SIG-M5 (cell line): ENCODE results near the gene CTPS1.

Experiments
- DNase-seq: peaks from one replicate; lab custom pipeline; 2025; lab: John Stamatoyannopoulos, UW

The CTPS1 gene, protein sequence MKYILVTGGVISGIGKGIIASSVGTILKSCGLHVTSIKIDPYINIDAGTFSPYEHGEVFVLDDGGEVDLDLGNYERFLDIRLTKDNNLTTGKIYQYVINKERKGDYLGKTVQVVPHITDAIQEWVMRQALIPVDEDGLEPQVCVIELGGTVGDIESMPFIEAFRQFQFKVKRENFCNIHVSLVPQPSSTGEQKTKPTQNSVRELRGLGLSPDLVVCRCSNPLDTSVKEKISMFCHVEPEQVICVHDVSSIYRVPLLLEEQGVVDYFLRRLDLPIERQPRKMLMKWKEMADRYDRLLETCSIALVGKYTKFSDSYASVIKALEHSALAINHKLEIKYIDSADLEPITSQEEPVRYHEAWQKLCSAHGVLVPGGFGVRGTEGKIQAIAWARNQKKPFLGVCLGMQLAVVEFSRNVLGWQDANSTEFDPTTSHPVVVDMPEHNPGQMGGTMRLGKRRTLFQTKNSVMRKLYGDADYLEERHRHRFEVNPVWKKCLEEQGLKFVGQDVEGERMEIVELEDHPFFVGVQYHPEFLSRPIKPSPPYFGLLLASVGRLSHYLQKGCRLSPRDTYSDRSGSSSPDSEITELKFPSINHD

DNA sequence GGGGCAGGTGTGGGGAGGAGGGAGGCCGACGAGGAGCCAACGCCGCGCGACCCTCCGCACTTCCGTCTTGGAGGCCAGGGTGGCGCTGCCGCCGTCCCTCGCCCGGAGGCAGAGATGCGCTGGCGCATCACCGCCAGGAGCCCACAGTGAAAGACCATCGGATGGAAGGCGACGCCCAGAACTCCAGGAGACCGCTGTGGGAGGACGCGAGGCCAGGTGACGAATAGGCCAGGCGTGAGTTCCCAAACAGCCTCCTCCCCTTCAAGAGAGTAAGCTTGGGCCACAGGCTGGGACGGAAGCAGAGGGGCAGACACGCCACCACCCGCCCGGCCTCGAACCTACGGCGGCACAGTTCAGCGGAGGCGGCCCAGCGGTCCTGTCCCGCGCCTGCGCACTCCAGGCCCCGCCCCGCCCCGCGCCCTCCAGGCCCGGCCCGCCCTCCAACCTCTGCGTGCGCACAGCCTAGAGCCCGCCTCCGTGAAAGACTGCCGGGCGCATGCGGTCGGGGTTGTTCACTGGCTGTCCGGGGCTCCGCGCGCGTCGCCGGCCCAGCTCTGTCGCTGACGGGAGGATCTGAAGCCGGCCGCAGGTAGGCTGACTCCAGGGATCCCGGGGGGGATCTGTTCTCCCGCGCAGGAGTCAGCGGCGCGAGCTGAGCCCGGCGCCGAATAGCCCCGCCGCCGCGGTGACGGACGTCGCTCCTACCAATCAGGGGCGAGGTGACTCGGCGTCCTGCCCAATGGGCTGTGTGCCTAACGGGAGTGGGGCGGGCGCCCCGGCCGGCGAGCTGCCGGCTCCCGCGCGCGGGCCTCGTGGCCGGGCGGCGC, at the start of gene CTPS1:
TSS of gene CTPS1 (plus strand) at position 456 of the 827 bp plus-strand sequence. CDS start 3,595 bp downstream, outside the sequence.
- peak; percentile 34 for DNase-seq

DNA sequence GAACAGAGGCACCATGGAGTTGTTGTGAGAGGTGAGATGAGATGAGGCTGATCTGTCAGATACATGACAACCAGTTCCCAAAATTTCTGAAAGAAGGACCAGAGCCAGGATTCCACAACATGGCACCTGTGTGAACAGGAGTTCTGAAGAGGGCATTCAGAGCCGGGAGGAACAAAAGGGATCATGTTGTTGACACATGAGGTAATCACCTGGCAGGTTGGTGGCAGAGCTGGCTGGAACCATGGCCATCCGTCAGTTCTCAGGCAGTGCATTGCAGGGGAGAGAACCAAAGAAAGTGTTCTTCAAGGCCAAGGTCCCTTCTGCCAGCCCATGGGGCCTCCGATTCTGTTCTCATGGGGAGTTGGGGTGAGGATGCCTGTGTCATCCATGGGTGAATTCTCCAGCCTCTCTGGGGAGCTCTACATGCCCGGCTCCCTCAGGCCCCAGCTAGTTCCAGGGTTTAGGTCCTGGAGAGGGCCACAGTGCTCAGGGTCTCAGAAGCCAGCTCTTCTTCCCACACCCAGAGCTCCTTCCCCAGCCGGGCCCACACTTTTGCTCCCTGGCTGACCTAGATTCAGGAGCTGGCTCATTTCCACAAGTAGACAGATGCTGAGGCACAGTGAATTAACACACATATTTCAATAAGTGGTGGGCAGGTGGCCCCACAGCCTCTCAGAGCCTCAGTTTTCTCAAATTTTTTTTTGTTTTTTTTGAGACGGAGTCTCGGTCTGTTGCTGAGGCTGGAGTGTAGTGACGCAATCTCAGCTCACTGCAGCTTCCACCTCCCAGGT, 49.1 kb upstream of the CTPS1 start:
- no peak for DNase-seq

DNA sequence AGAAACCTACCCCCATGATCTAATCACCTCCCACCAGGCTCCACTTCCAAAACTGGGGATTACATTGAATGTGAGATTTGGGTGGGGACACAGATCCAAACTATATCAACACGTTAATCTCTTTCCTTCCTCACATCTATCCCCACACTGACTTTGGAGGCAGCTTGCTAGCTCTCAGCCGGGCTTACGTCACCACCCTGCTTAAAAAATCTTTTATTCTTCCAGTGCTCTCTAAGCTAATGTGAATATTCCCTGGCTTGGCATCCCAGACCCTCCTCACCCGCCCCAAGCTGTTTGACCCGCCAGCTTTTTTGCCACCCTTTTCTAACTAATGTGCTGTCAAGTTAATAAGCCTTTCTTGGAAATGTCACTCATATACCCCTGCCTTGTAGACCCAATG, 47.9 kb upstream of the CTPS1 start:
- no peak for DNase-seq

DNA sequence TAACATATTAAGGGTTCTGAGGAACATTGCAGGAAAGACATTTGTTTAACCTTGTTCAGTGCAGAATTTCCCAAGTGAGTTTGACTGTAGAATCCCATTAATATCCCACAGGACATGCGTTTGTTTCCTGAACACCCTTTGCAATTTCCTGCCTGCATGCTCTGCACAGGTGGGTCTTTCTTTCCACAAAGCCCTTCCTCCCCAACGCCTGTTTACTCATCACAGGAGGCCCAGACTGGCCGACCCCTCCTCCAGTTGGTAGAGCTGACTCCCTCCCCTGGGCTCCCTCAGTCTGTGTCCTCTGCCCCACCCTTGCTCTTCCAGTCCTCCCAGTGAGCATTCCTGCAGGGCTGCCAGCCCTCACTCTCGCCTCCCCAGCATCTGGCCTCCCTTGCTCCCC, 47.5 kb upstream of the CTPS1 start:
- DNase-seq: no peak

DNA sequence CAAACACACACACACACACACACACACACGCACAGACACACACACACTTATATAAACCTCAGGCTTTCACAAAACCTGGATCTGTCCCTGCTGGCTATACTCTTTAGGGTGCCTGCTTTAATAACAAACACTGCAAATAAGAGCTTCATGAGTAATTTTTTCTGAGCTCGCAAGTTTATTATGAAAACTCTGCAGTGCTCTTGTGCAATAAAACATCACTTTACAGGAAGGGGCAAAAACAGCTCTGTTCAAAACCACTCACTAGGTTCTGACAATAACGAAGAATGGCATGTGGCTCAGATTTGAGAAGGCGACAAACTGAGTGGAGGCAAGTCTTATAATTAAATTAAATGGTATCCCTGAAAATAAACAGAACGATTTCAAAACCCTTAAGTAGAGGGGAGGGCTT, 42.6 kb upstream of the CTPS1 start:
- no peak for DNase-seq

DNA sequence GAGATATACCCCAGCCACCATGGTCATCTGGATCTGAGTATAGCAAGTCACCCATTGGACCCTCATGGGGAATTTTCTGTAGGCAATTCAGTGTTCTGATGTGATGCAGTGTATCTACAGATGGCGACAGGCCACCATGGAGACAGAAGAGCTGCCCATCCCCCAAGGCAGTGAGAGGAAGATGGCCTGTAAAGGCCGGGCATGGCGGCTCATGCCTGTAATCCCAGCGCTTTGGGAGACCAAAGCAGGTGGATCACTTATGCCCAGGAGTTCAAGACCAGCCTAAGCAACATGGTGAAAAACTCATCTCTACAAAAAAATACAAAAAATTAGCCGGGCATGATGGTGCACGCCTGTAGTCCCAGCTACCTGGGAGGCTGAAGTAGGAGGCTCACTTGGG, 41.1 kb upstream of the CTPS1 start:
- no peak for DNase-seq

DNA sequence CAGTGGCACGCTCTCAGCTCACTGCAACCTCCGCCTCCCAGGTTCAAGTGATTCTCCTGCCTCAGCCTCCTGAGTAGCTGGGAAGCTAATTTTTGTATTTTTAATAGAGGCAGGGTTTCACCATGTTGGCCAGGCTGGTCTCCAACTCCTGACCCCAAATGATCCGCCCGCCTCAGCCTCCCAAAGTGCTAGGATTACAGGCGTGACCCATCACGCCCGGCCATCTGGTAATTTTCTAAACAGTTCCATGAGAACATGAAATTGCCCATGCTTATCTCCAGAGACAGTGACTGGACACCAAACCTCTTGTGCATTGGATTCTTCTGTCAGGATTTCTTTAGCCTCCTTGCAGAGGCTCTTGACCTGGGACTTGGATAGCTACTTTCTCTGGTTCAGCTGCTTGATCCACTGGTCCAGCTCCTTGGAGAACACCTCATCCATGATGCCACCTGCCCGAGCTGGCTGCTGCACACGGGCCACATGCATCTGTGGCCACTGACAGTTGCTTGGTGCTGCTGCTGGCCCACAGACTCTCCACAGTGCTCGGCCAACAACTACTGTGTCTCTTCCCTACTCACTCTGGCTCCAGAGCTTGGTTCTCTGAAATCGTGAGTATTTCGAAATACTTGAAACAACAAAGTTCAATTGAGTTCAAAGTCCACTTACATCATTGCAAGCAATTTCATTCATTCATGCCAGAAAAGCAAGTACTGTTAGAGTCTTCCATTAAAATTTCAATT, 40.0 kb upstream of the CTPS1 start:
- no peak for DNase-seq

DNA sequence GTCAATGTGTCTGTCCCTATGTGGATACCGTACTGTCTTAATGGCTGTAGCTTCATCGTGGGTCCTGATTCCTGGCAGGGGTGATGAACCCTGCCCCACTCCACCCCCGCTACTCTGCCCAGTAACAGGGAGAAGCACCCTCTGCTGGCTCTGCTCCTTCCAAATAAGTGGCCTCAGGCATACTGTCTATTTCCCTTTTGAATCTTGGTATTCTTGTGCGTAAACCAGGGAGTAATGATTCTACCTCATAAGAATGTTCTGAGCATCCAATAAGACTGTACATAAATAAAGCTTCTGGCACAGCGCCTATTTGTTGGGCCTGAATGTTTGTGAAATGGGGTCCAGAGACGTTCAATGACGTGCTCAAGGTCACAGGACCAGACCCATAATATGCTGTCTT, 35.2 kb upstream of the CTPS1 start:
- no peak for DNase-seq

DNA sequence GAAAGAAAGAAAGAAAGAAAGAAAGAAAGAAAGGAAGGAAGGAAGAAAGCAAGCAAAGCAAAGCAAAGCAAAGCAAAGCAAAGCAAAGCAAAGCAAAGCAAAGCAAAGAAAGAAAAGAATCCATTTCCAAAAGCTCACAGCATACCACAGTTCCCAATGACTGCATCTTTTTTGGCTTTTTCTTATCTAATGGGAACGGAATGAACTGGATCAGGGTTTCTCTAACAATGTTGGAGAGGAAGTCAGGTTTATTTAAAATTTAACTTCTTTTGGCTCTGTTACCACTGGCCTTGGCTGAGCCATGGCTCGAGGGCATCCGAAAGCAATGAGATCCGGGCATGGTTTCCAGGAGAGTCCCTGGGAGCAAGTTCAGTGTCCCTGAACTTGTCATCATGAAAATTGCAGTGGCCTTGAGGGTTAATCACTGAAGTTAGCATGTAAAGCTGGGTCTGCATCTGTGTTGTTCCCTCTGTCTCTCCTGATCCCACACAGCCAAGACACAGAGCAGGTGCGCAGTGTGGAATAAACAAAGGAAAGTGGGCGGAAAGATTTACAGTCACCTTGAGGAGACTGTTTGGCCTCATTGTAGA, 34.6 kb upstream of the CTPS1 start:
- DNase-seq: no peak

DNA sequence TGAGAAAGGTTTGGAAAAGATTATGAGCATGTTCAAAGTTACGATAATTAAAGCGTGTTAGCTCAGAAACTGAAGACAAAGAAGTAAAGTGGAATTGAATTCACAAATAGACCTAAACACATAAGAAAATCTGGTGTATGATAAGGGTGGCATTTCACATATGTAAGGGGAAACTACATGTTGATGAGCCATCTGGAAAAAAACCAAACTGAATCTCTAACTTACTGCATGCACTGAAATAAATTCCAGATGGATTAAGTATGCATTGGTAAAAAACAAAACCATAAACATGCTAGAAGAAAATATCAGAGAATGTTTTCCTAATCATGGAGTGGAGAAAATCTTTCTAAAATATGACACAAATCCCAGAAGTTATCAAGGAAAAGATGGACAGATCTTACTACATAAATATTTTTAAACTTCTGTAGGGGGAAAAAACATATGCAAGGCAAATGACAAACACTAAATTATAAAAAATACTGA, 34.0 kb upstream of the CTPS1 start:
- no peak for DNase-seq

DNA sequence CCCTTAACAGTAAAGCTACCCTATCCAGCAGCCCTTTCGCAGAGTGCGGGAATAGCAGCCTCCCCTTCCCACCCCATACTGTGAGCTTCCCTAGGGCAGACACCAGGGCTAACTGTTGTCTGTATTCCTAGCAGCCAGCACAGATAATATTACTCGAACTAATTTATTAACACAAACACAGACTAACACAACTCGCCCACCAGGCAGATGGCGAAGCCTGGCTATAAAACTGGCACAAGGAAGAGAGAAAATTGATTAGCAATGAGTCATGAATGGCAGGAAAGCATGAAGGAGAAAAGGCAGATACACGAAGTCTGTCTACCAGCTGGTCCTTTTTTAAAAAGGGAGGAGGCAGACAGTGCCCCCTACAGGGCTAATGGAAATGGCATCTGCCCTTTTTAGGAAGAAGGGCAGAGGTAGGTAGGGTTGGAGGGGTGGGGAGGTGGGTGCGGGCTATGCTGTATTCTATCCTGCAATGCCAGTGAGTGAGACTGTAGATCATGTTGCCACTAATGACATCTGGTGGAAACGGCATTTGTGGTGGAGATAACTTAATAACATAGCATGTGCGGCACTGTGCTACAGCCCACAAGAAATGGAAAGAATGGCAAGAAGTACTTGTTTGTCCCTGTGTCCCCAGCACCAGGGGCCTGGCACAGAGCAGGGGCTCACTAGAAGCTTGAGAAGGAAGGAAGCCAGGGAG, 30.6 kb upstream of the CTPS1 start:
- no peak for DNase-seq

DNA sequence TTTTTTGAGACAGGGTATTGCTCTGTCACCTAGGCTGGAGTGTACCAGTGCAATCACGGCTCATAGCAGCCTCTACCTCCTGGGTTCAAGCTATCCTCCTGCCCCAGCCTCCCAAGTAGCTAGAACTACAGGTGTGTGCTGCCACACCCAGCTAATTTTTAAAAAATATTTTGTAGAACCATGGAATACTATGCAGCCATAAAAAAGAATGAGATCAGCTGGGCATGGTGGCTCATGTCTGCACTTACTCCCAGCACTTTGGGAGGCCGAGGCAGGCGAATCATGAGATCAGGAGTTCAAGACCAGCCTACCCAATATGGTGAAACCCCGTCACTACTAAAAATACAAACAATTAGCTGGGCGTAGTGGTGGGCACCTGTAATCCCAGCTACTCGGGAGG, 29.9 kb upstream of the CTPS1 start:
- DNase-seq: no peak

DNA sequence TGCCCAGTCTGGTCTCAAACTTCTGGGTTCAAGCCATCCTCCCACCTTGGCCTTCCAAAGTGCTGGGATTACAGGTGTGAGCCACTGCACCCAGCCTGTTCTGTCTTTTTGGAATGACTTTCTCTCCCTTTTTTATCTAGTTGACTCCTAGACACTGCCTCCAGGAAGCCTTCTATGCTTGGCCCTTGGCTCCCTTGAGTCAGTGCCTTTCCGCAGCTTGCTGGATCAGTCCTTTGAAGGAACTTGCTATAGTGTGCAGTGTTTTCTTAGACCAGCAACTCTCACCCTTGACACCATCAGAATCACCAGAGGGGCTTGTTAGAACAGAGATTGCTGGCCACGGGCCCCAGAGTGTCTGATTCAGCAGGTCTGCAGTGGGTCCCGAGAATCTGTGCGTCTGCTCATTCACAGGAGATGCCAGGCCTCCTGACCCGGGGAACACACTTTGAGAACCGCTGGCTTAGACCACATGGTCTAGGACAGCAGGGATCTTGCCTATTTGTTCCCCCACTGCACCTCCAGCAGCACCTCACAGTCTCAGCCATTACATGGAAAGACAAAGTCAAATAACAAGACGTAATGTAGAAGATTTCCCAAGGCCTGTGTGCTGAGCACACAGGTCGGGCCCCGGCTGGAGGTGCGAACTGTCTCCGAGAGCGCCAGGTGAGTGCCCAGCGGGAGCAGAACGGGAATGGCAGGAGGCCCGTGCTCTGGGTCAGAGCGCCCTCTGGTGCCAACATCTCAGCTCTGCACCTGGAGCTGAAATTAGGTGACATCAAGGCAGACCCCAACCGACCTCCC, 27.4 kb upstream of the CTPS1 start:
- DNase-seq: no peak

DNA sequence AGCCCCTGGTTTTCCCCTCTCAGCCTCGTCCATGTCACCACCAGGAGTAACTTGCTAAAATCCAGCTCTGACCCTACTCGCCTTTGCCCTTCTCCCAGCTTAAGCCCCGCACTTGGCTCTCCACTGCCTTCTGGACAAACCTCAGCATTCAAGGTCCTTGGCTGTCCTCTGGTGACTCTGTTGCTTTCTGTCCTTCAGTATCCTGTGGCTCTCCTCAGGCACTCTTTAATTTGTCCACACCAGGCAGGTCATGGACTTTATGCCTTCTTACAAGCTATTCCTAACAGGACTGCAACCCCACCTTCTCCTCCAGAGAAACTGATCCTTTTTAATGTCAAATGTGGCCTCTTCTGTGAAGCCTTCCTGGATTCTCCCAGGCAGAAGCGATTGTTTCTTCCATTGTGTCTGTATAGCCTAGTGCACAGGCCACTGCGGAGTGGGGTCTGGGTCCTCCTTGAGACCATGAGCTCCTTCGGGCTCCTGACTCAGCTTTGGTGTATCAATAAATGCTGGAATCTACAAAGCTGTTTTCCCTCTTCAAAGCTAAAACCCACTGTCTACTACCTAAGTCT, 26.7 kb upstream of the CTPS1 start:
- DNase-seq: no peak

DNA sequence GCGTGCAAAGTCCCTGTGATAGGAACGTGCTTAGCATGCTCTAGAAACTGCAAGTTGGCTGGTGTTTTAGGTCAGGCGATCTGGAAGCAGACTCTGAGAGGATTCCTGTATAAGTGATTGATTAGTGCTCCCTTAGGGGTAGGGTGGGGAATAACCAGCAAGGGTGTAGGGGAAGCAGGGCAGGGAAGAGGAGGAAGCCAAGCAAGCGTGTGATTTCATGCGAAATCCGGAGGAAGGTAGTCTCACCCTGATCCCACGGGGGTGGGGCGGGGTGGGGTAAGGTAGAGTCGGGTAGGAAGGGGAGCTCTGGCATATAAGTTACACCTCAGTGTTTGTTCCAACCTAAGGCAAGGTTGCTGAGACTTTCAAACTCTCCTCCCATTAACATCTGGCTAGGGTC, 24.9 kb upstream of the CTPS1 start:
- DNase-seq: no peak

DNA sequence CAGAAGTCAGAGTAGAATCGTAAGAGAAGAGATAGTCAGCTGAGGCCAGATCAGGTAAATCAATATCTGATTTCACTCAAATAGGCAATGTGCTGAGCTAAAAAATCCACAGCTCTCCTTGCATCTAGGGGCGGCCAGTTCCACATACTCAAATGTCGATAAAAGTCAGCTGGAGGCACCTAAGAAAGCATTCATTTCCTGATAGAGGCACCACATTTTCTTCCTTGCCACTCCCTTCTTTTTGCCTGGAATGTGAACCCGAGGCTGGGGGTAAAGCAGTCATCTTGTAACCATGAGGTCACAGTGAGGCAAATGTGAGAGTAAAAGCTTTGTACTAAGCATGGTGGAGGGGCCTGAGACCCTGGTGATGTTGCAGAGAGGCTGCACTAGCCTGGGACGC, 24.2 kb upstream of the CTPS1 start:
- no peak for DNase-seq

DNA sequence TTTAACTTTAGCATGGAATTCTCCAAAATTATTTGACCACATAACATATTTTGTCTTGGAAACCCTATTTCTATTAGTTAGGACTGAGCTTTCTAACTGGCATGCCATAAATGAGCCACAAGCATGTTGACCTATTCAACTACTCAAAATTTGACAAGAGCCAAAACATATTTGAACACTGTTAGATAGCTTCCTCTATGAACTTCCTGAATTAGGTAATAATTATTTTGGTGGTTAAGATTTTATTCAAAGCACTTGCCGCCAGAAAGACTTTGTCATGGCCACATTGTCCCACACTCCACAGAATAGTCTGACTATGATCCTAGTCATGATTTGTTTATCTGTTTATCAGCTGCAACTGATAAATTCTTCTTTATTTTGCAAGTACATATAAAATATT, 23.1 kb upstream of the CTPS1 start:
- DNase-seq: no peak

DNA sequence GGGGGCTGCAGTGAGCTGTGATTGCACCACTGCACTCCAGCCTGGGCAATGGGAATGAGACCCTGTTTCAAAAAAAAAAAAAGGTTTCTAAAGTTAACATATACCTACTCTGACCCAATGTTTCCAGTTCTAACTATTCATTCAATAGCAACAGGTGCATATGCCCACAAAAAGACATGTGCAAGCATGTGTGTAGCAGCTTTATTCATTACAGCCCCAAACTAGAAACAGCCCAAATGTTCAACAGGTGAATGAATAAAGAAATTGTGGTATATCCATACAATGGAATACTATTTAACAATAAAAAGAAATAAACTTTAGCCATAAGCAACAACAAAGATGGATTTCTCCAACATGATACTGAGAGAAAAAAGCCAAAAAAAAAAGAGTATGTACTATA, 21.3 kb upstream of the CTPS1 start:
- DNase-seq: no peak

DNA sequence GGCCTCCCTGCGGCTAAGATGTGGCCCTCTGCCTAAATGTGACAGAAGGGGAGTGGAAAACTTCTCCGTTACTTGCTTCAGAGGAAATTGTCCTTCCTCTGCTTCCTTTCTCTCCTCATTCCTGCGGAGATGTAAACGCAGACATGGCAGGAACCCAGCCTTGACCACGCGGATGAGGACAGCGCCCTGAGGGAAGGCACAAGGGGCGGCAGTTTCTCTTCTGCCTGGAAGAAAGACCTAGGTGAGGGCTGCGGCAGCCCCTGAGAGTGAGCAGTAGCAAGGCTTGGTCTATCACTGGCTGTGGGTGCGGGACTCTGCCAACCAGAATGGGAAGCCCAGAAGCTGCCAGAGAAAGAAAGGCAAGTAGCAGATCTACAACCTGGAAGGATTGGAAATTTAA, 14.0 kb upstream of the CTPS1 start:
- DNase-seq: no peak
